Sigmoid colon (tissue), 4 donors: ENCODE measurements around the gene SNX15.

ENCODE experiments used
- CTCF ChIP-seq, 4 experiments: fragments of 450-650 bp in 3 of 4; fragments of 200-600 bp in 1 of 4; IDR thresholded peaks; one replicate each; pipeline ENCODE4 v1.5.1; 2016 to 2019; ENCODE audit warnings: antibody characterized with exemption in 4 of 4, mild to moderate bottlenecking in 3 of 4, moderate library complexity in 2 of 4
- EP300 ChIP-seq, 4 donors: sonication (generic); formaldehyde crosslinking; IDR thresholded peaks; one replicate each; pipeline ENCODE4 v1.6.1; 2017; ENCODE audit warnings: antibody characterized with exemption in 4 of 4
- POLR2A ChIP-seq, 2 donors: fragments of 450-650 bp; IDR thresholded peaks; one replicate each; pipeline ENCODE4 v1.6.1; 2016; ENCODE audit warnings: antibody characterized with exemption in 2 of 2, mild to moderate bottlenecking in 2 of 2, moderate library complexity in 2 of 2
- POLR2AphosphoS5 ChIP-seq, 4 donors: sonication (generic); formaldehyde crosslinking; IDR thresholded peaks; one replicate each; pipeline ENCODE4 v1.6.1; 2017; ENCODE audit warnings: antibody characterized with exemption in 4 of 4

- TF ChIP-seq CTCF (IDR thresholded peaks at IDR 0.05): peak; percentile 49 to 67 (median 58)
- no peak for TF ChIP-seq EP300 (IDR thresholded peaks at IDR 0.05)
- TF ChIP-seq POLR2AphosphoS5 (IDR thresholded peaks at IDR 0.05): peak; percentile 54 to 78 (median 64)
- TF ChIP-seq POLR2A (IDR thresholded peaks at IDR 0.05): peak in 1 of 2 donors; percentile 74
These were observed 30.4 kb upstream of the SNX15 start, which contains the start of gene BATF2 for GRCh38 chr11:64996710-64997380.
